HepG2 (cell line): ENCODE results near the gene OLFM2. TPM values are rescaled to one million over a fixed set of nuclear protein-coding genes. Genes with fewer than 3 reads are reported as not detected.

Experiments
- ATAC-seq: fragments of 200-7000 bp; cut with Tn5 transposase; 3 replicates; pipeline ENCODE4 v1.9.1; 2020; ENCODE audit warnings: mild to moderate bottlenecking, moderate library complexity
- BruUV-seq: library from RNA; stranded (reverse); fragments of 400-500 nt; replicated peaks from 2 replicates; lab custom pipeline; 2021; lab: Mats Ljungman, UMichigan
- CTCF ChIA-PET: fragments of 300-600 bp; formaldehyde crosslinking; extraction: SDS; loops from one replicate; lab custom pipeline; 2021; ENCODE audit warnings: low total read pairs, inconsistent platforms, low intra/inter-chr PET ratio; lab: Yijun Ruan, JAX
- POLR2A ChIA-PET: fragments of 350-600 bp; sonication (Branson Sonifier 250); formaldehyde crosslinking; loops from one replicate; lab custom pipeline; 2020; ENCODE audit warnings: antibody characterized with exemption, inconsistent platforms; lab: Yijun Ruan, JAX
- DNase-seq: peaks from one replicate; pipeline ENCODE4 v3.0.0-alpha.2; 2015; ENCODE audit warnings: low spot score
- FAIRE-seq: peaks from 3 replicates; lab custom pipeline; 2011; peaks lifted over from hg19 to GRCh38; lab: Jason Lieb, UNC
- H2AFZ ChIP-seq: one replicate; pipeline ENCODE4 v1.6.1; 2011; ENCODE audit warnings: low read length, inconsistent platforms
- H3K27ac ChIP-seq: fragments of 300-600 bp; 3 replicates; pipeline ENCODE4 v1.8.0; 2011; ENCODE audit warnings: mixed run types, mild to moderate bottlenecking, mixed read lengths, low read length, inconsistent platforms; ENCODE audit not compliant: insufficient read depth; ENCODE audit errors: extremely low read length
- H3K27me3 ChIP-seq, 2 experiments: fragments of 200-600 bp in 1 of 2; 2 replicates in 1 of 2; 3 replicates in 1 of 2; pipeline versions ENCODE4 v1.6.0 to v1.8.0; 2011; ENCODE audit warnings: low read length in 2 of 2, mild to moderate bottlenecking in 2 of 2, moderate library complexity in 2 of 2, inconsistent platforms in 1 of 2; ENCODE audit not compliant: insufficient read depth in 2 of 2, control insufficient read depth in 1 of 2
- H3K36me3 ChIP-seq, 2 experiments: fragments of 200-600 bp in 1 of 2; replicated peaks in 1 of 2; 2 replicates in 1 of 2; 3 replicates in 1 of 2; pipeline versions ENCODE4 v1.5.1 to v1.8.0; 2011; ENCODE audit warnings: low read length in 2 of 2, inconsistent platforms in 1 of 2; ENCODE audit not compliant: insufficient read depth in 2 of 2, control insufficient read depth in 1 of 2
- H3K4me1 ChIP-seq: 2 replicates; pipeline ENCODE4 v1.5.1; 2012; ENCODE audit warnings: low read length, inconsistent platforms; ENCODE audit not compliant: insufficient read depth
- H3K4me2 ChIP-seq: 2 replicates; pipeline ENCODE4 v1.6.0; 2011; ENCODE audit warnings: low read depth, low read length, inconsistent platforms
- H3K4me3 ChIP-seq, 3 experiments: fragments of 200-600 bp in 1 of 3; sonication (generic), shearing (Covaris generic) in 1 of 3; replicated peaks in 1 of 3; 2 replicates each; pipeline ENCODE4 v1.5.1; 2011 to 2016; ENCODE audit warnings: low read length in 3 of 3, inconsistent platforms in 2 of 3, low read depth in 2 of 3, mild to moderate bottlenecking in 2 of 3, control low read depth in 1 of 3, mixed read lengths in 1 of 3; ENCODE audit not compliant: insufficient read depth in 1 of 3
- H3K79me2 ChIP-seq: one replicate; pipeline ENCODE4 v1.6.1; 2011; ENCODE audit warnings: low read length, inconsistent platforms; ENCODE audit not compliant: insufficient read depth
- H3K9ac ChIP-seq: 2 replicates; pipeline ENCODE4 v1.6.0; 2011; ENCODE audit warnings: mild to moderate bottlenecking, low read depth, low read length, inconsistent platforms; ENCODE audit not compliant: insufficient read depth
- H3K9me3 ChIP-seq: 2 replicates; pipeline ENCODE4 v1.5.1; 2012; ENCODE audit warnings: mild to moderate bottlenecking, low read length
- H4K20me1 ChIP-seq: 2 replicates; pipeline ENCODE4 v1.6.0; 2011; ENCODE audit warnings: inconsistent platforms, mild to moderate bottlenecking, low read length, moderate library complexity; ENCODE audit not compliant: insufficient read depth
- BHLHE40 ChIP-seq: IDR thresholded peaks from 2 replicates; pipeline ENCODE4 v1.6.1; 2011; ENCODE audit warnings: low read length, improper control_type of control experiment
- MNT ChIP-seq: fragments of 450-650 bp; IDR thresholded peaks from 2 replicates; pipeline ENCODE4 v1.6.1; 2016
- MYNN ChIP-seq: sonication (generic); formaldehyde crosslinking; IDR thresholded peaks from 2 replicates; pipeline ENCODE4 v1.4.0; 2020; ENCODE audit warnings: mild to moderate bottlenecking, low read depth, missing genetic modification reagents
- RBM22 ChIP-seq: fragments of 200-400 bp; formaldehyde crosslinking; optimal IDR thresholded peaks from 2 replicates; pipeline ENCODE3; 2017; ENCODE audit warnings: mild to moderate bottlenecking, low read length, moderate library complexity
- RFX5 ChIP-seq: IDR thresholded peaks from 2 replicates; pipeline ENCODE4 v1.6.1; 2011; ENCODE audit warnings: low read depth, low read length, improper control_type of control experiment
- TEAD3 ChIP-seq: optimal IDR thresholded peaks from 2 replicates; pipeline ENCODE3; 2016; ENCODE audit warnings: borderline replicate concordance
- TSC22D2 ChIP-seq: sonication (generic); formaldehyde crosslinking; IDR thresholded peaks from 2 replicates; pipeline ENCODE4 v1.5.1; 2020; ENCODE audit warnings: missing genetic modification reagents, mild to moderate bottlenecking, borderline replicate concordance
- XBP1 ChIP-seq: sonication (generic); formaldehyde crosslinking; IDR thresholded peaks from 2 replicates; pipeline ENCODE4 v1.5.0; 2020; ENCODE audit warnings: missing genetic modification reagents
- YEATS2 ChIP-seq: sonication (generic); formaldehyde crosslinking; IDR thresholded peaks from 2 replicates; pipeline ENCODE4 v1.4.0; 2020; ENCODE audit warnings: missing genetic modification reagents, borderline replicate concordance
- ZFP1 ChIP-seq: IDR thresholded peaks from 2 replicates; pipeline ENCODE4 v1.6.1; 2016
- ZFYVE20 ChIP-seq: sonication (generic); formaldehyde crosslinking; IDR thresholded peaks from 2 replicates; pipeline ENCODE4 v1.8.0; 2023; ENCODE audit warnings: low read depth, mild to moderate bottlenecking, moderate library complexity, missing genetic modification reagents, borderline replicate concordance
- ZHX1 ChIP-seq: sonication (generic); formaldehyde crosslinking; IDR thresholded peaks from 2 replicates; pipeline ENCODE4 v1.8.1; 2022; ENCODE audit warnings: low read depth, mild to moderate bottlenecking, missing genetic modification reagents
- ZNF136 ChIP-seq: sonication (generic); formaldehyde crosslinking; IDR thresholded peaks from 2 replicates; pipeline ENCODE4 v1.8.1; 2022; ENCODE audit warnings: low read depth, mild to moderate bottlenecking, moderate library complexity, missing genetic modification reagents
- ZNF234 ChIP-seq: sonication (generic); formaldehyde crosslinking; conservative IDR thresholded peaks from 2 replicates; pipeline ENCODE4 v1.5.1; 2020; ENCODE audit warnings: mild to moderate bottlenecking, missing genetic modification reagents
- ZNF274 ChIP-seq: sonication (generic); formaldehyde crosslinking; IDR thresholded peaks from 2 replicates; pipeline ENCODE4 v1.5.1; 2020; ENCODE audit warnings: mild to moderate bottlenecking, missing genetic modification reagents
- ZNF468 ChIP-seq: sonication (generic); formaldehyde crosslinking; IDR thresholded peaks from 2 replicates; pipeline ENCODE4 v1.8.0; 2022; ENCODE audit warnings: mild to moderate bottlenecking, moderate library complexity, missing genetic modification reagents
- ZNF550 ChIP-seq: sonication (generic); formaldehyde crosslinking; IDR thresholded peaks from 2 replicates; pipeline ENCODE4 v1.4.0; 2020; ENCODE audit warnings: mild to moderate bottlenecking, missing genetic modification reagents, borderline replicate concordance
- WGBS: methylation state at CpG from one replicate; pipeline ENCODE4 v1.1.6; 2017; ENCODE audit warnings: low lambda C conversion rate; 5-methylcytosine and 5-hydroxymethylcytosine counted together
- in situ Hi-C: cut with HindIII; loops from 2 replicates; pipeline ENCODE4 v1.10.0; 2017; ENCODE audit warnings: low pct_unique_long_range_greater_than_20kb; ENCODE audit not compliant: extremely low pct_ligation_motif_present
- intact Hi-C: fragments of 100-400 bp; cut with micrococcal nuclease; formaldehyde crosslinking; loops from one replicate; pipeline ENCODE4 v1.10.0; 2022; ENCODE audit not compliant: unreplicated experiment
- polyA plus RNA-seq, 8 experiments: library from polyadenylated mRNA; depleted of rRNA in 3 of 8; stranded (reverse) in 7 of 8; unstranded in 1 of 8; fragments of >200 nt; fragmentation: Illumina TruSeq in 4 of 8; extraction: Trizol in 4 of 8; gene quantifications; 2 replicates each; pipeline versions ENCODE4 v1.2.1 to v1.2.3, GENCODE V29; 2011 to 2016; ENCODE audit warnings: low read depth in 4 of 8, missing spikeins in 1 of 8, mixed read lengths in 1 of 8; ENCODE audit not compliant: insufficient read depth in 1 of 8
- total RNA-seq, 5 experiments: library from RNA; depleted of rRNA; stranded (reverse); fragments of >200 nt; fragmentation: Illumina TruSeq; extraction: Trizol; gene quantifications; 2 replicates each; pipeline ENCODE4 v1.2.3, GENCODE V29; 2016; ENCODE audit warnings: low read depth in 1 of 5

The OLFM2 gene
- total and polyA plus RNA-seq, 2 of the 13 experiments (the other 11 are each of a cell fraction or from before 2014, with no cell fraction given), result 0.20 to 0.51 TPM

GRCh38 chr19:9961103-9961502, 24.8 kb upstream of the OLFM2 start:
- ATAC-seq (no peak), DNase-seq (no peak), FAIRE-seq (no peak)
- Histone ChIP-seq H4K20me1 (no peaks in the 10 kb centered on the region), H3K79me2 (no peaks in the 10 kb centered on the region), H3K9ac (no peak overlapping the region), H3K9me3 (no peaks in the 10 kb centered on the region)
- intact Hi-C loops, result no loop called here
- CTCF ChIA-PET, result no interaction called here
- TF ChIP-seq MNT (0 out of 2 replicates have a peak, but pooled peaks have one; percentile 55), ZHX1 (no peak)
- TF ChIP-seq, all 625 proteins: peak for 1
- no peak overlapping the region for H3K27ac ChIP-seq
- BruUV-seq, result no TSS peak
- peaks cover 0 to 7% of the 10 kb centered on the region in 2 experiments; a peak in 2 of 5 replicates for H3K27me3 ChIP-seq
- no peak overlapping the region for H2AFZ ChIP-seq
- H3K36me3 ChIP-seq, result no peaks in the 10 kb centered on the region
- WGBS, result 17% methylated on average over 4 of the region's 4 CpGs
- H3K4me1 ChIP-seq, result no peaks in the 10 kb centered on the region
- H3K4me2 ChIP-seq, result no peak overlapping the region
- POLR2A ChIA-PET, result no interaction called here
- no peak overlapping the region for H3K4me3 ChIP-seq
- in situ Hi-C loops, result no loop called here

- in situ Hi-C loops, result no loop called here
- ATAC-seq, result no peak
- CTCF ChIA-PET, result interaction anchor here (0.6 kb wide), 1 partner anchor 109 kb away, joined by 3 read pairs; no protein-coding TSS in a partner anchor
- TF ChIP-seq ZFP1 (CRISPR knock-in tag) (no peak), MYNN (CRISPR knock-in tag) (no peak), YEATS2 (CRISPR knock-in tag) (no peak), TEAD3 (CRISPR knock-in tag) (no peak), TSC22D2 (CRISPR knock-in tag) (no peak), BHLHE40 (no peak), ZNF468 (CRISPR knock-in tag) (no peak), ZFYVE20 (no peak), ZNF550 (CRISPR knock-in tag) (no peak), ZNF136 (CRISPR knock-in tag) (no peak), RFX5 (no peak), XBP1 (no peak), ZNF234 (CRISPR knock-in tag) (no peak), RBM22 (no peak), ZNF274 (no peak)
Observed at GRCh38 chr19:9958379-9958821, 22.1 kb upstream of the OLFM2 start.

More at GRCh38 chr19:9958379-9958821, 22.1 kb upstream of the OLFM2 start:
- no peaks in the 10 kb centered on the region for H3K79me2 ChIP-seq
- no peak overlapping the region for H3K4me2 ChIP-seq
- H4K20me1 ChIP-seq, result no peaks in the 10 kb centered on the region
- H3K4me1 ChIP-seq, result no peaks in the 10 kb centered on the region
- no peaks in the 10 kb centered on the region for H3K36me3 ChIP-seq
- H3K9me3 ChIP-seq, result no peaks in the 10 kb centered on the region
- H3K27ac ChIP-seq, result no peak overlapping the region
- no peak overlapping the region for H3K4me3 ChIP-seq
- WGBS, result 4% methylated on average over 1 of the region's 1 CpG
- BruUV-seq, result no TSS peak
- FAIRE-seq (no peak), DNase-seq (no peak)
- no peak overlapping the region for H2AFZ ChIP-seq
- H3K27me3 ChIP-seq, result no peaks in the 10 kb centered on the region; a peak in 2 of 5 replicates
- intact Hi-C loops, result no loop called here
- POLR2A ChIA-PET, result no interaction called here
- no peak overlapping the region for H3K9ac ChIP-seq
